H9 (cell line): ENCODE results near the gene GALNT10. TPM values are rescaled to one million over a fixed set of nuclear protein-coding genes. Genes with fewer than 3 reads are reported as not detected.

Experiments
- DNase-seq: peaks from one replicate; pipeline ENCODE4 v3.0.0-alpha.2; 2017
- H2AFZ ChIP-seq: one replicate; pipeline ENCODE4 v1.6.1; 2013; ENCODE audit warnings: mild to moderate bottlenecking, low read length, control low read depth, moderate library complexity
- H2AK5ac ChIP-seq: 2 replicates; pipeline ENCODE4 v1.6.1; 2013; ENCODE audit warnings: low read length, control low read depth, mixed read lengths; ENCODE audit not compliant: insufficient read length
- H2BK120ac ChIP-seq: one replicate; pipeline ENCODE4 v1.6.1; 2013; ENCODE audit warnings: low read depth, mild to moderate bottlenecking, low read length, control low read depth, inconsistent platforms; ENCODE audit not compliant: poor library complexity, severe bottlenecking
- H2BK12ac ChIP-seq: 2 replicates; pipeline ENCODE4 v1.6.1; 2013; ENCODE audit warnings: low read length, control low read depth, mixed read lengths, low read depth; ENCODE audit not compliant: insufficient read length
- H2BK15ac ChIP-seq: 2 replicates; pipeline ENCODE4 v1.6.1; 2013; ENCODE audit warnings: low read depth, low read length, control low read depth
- H2BK20ac ChIP-seq: one replicate; pipeline ENCODE4 v1.6.1; 2013; ENCODE audit warnings: low read depth, mild to moderate bottlenecking, low read length, control low read depth, inconsistent platforms; ENCODE audit not compliant: poor library complexity, severe bottlenecking
- H2BK5ac ChIP-seq: 2 replicates; pipeline ENCODE4 v1.6.1; 2013; ENCODE audit warnings: low read length, control low read depth, mixed read lengths; ENCODE audit not compliant: insufficient read length
- H3K14ac ChIP-seq: 2 replicates; pipeline ENCODE4 v1.6.1; 2013; ENCODE audit warnings: low read length, control low read depth; ENCODE audit not compliant: insufficient read depth
- H3K18ac ChIP-seq: 2 replicates; pipeline ENCODE4 v1.6.1; 2013; ENCODE audit warnings: low read depth, mild to moderate bottlenecking, mixed read lengths, low read length, control low read depth; ENCODE audit not compliant: insufficient read length
- H3K23ac ChIP-seq: 2 replicates; pipeline ENCODE4 v1.6.1; 2013; ENCODE audit warnings: low read length, control low read depth, mixed read lengths, low read depth; ENCODE audit not compliant: insufficient read length
- H3K23me2 ChIP-seq: 2 replicates; pipeline ENCODE4 v1.6.1; 2013; ENCODE audit warnings: low read depth, mild to moderate bottlenecking, mixed read lengths, low read length, control low read depth; ENCODE audit not compliant: insufficient read length, poor library complexity, severe bottlenecking
- H3K27ac ChIP-seq: 2 replicates; pipeline ENCODE4 v1.5.1; 2013; ENCODE audit warnings: low read length, control low read depth, mixed read lengths, low read depth; ENCODE audit not compliant: insufficient read length
- H3K27me3 ChIP-seq: 2 replicates; pipeline ENCODE4 v1.6.1; 2013; ENCODE audit warnings: low read length, control low read depth, inconsistent platforms; ENCODE audit not compliant: insufficient read depth
- H3K4ac ChIP-seq: 2 replicates; pipeline ENCODE4 v1.6.1; 2013; ENCODE audit warnings: low read depth, mild to moderate bottlenecking, control low read depth, inconsistent platforms, low read length, moderate library complexity
- H3K4me1 ChIP-seq: 2 replicates; pipeline ENCODE4 v1.6.1; 2013; ENCODE audit warnings: low read length, control low read depth, inconsistent platforms; ENCODE audit not compliant: insufficient read depth
- H3K4me2 ChIP-seq: 2 replicates; pipeline ENCODE4 v1.6.1; 2013; ENCODE audit warnings: low read length, control low read depth, mixed read lengths; ENCODE audit not compliant: insufficient read length, insufficient read depth
- H3K56ac ChIP-seq: 2 replicates; pipeline ENCODE4 v1.6.1; 2013; ENCODE audit warnings: low read depth, mild to moderate bottlenecking, mixed read lengths, low read length, control low read depth; ENCODE audit not compliant: insufficient read length
- H3K79me1 ChIP-seq: 2 replicates; pipeline ENCODE4 v1.6.1; 2013; ENCODE audit warnings: low read depth, mild to moderate bottlenecking, moderate library complexity, low read length, control low read depth, inconsistent platforms; ENCODE audit not compliant: insufficient read depth, poor library complexity, severe bottlenecking
- H3K79me2 ChIP-seq: 2 replicates; pipeline ENCODE4 v1.6.1; 2013; ENCODE audit warnings: low read length, control low read depth, inconsistent platforms; ENCODE audit not compliant: insufficient read depth
- H3K9ac ChIP-seq: 2 replicates; pipeline ENCODE4 v1.6.1; 2013; ENCODE audit warnings: low read length, control low read depth, mixed read lengths; ENCODE audit not compliant: insufficient read length; ENCODE audit errors: extremely low read depth
- H3K9me3 ChIP-seq: one replicate; pipeline ENCODE4 v1.6.1; 2013; ENCODE audit warnings: low read depth, low read length, inconsistent platforms; ENCODE audit not compliant: control insufficient read depth
- H3T11ph ChIP-seq: one replicate; pipeline ENCODE4 v1.6.1; 2013; ENCODE audit warnings: mild to moderate bottlenecking, low read length, control low read depth, inconsistent platforms
- H4K20me1 ChIP-seq: one replicate; pipeline ENCODE4 v1.6.1; 2013; ENCODE audit not compliant: control insufficient read depth, insufficient read length, insufficient read depth
- H4K5ac ChIP-seq: 2 replicates; pipeline ENCODE4 v1.6.1; 2013; ENCODE audit warnings: low read depth, mild to moderate bottlenecking, mixed read lengths, low read length, control low read depth; ENCODE audit not compliant: insufficient read length
- H4K8ac ChIP-seq: replicated peaks from 2 replicates; pipeline ENCODE4 v1.6.1; 2013; ENCODE audit warnings: low read length, control low read depth, mixed read lengths, low read depth; ENCODE audit not compliant: insufficient read length
- H4K91ac ChIP-seq: 2 replicates; pipeline ENCODE4 v1.6.1; 2013; ENCODE audit warnings: low read depth, mild to moderate bottlenecking, moderate library complexity, mixed read lengths, low read length, control low read depth; ENCODE audit not compliant: insufficient read length
- H3K27ac Mint-ChIP-seq, 3 experiments: 2 replicates in 2 of 3; 3 replicates in 1 of 3; pipeline ENCODE4 v1.8.0; 2020 to 2021; ENCODE audit warnings: mixed read lengths in 3 of 3, mild to moderate bottlenecking in 1 of 3, moderate library complexity in 1 of 3
- H3K27me3 Mint-ChIP-seq: 2 replicates; pipeline ENCODE4 v1.8.0; 2021; ENCODE audit warnings: low read depth, mild to moderate bottlenecking, moderate library complexity, mixed read lengths
- H3K36me3 Mint-ChIP-seq, 3 experiments: 2 replicates in 2 of 3; 3 replicates in 1 of 3; pipeline ENCODE4 v1.8.0; 2020 to 2021; ENCODE audit warnings: low read depth in 3 of 3, mixed read lengths in 3 of 3; ENCODE audit not compliant: insufficient read depth in 1 of 3
- H3K4me1 Mint-ChIP-seq, 2 experiments: 2 replicates each; pipeline ENCODE4 v1.8.0; 2020; ENCODE audit warnings: mixed read lengths in 2 of 2
- H3K4me3 Mint-ChIP-seq, 2 experiments: 2 replicates in 1 of 2; 3 replicates in 1 of 2; pipeline ENCODE4 v1.8.0; 2020 to 2021; ENCODE audit warnings: mild to moderate bottlenecking in 2 of 2, mixed read lengths in 2 of 2, moderate library complexity in 1 of 2
- H3K9me3 Mint-ChIP-seq, 2 experiments: 2 replicates in 1 of 2; 3 replicates in 1 of 2; pipeline ENCODE4 v1.8.0; 2020; ENCODE audit warnings: mild to moderate bottlenecking in 2 of 2, mixed read lengths in 2 of 2, moderate library complexity in 1 of 2
- WGBS: extraction: QIAGEN DNeasy Blood & Tissue Kit; methylation state at CpG from one replicate; pipeline ENCODE4 v1.1.7; 2013; ENCODE audit warnings: missing lambda C conversion rate, low lambda C conversion rate, mixed read lengths; ENCODE audit not compliant: insufficient read length; ENCODE audit errors: extremely low coverage; 5-methylcytosine and 5-hydroxymethylcytosine counted together
- total RNA-seq: library from RNA; stranded (reverse); gene quantifications from 2 replicates; pipeline ENCODE4 v1.2.1, GENCODE V29; 2021
- TF ChIP-seq, protein P1 (sequence below): fragments of 200-600 bp; sonication (generic); conservative IDR thresholded peaks from 3 replicates; pipeline ENCODE4 v1.8.0; 2021; ENCODE audit warnings: antibody characterized with exemption, mild to moderate bottlenecking

The GALNT10 gene
- total RNA-seq, 1 experiment from 2014 or later: 15.4 TPM

DNA sequence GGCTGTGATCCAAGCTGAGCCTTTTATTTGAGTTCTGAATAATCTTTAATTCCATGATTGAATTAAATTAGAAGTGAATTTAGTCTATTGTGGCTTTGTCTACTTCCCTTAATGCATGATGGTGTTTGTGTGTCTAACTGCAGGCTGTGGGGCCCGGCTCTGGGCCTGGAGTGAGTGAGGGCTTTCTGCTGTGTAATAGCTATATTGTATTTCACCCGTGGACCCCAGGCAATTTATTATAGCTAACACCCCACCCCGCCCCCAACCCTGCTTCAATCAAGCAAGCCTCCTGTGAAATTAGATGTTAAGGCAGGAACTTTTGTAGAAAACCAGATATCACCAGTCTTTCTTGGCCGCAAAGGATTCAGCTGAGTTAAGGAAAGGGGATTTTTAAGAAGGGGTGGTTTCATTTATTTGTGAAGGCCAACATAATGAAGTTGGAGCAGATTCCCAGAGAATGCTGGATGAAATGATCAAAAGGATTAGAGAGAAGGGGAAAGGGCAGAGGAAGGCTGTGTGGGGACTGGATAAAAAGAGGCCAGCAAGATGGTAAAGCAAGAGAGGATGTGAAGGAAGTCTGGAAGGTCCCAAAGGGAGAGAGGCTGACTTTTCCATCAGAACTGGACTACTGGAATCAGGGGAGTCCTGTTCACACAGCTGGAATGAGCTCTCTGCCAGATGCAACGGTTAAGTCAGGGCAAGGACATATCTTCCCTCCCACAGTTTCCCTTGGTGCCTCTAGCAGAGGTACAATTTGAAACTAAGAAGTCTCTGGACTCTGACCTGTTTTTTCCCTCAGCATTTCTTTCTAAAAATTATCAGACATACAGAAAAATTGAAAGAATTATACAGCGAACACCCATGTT, 129.9 kb downstream of the GALNT10 start:
- H3K23me2 ChIP-seq: no peaks in the 10 kb centered on the region
- H2AK5ac ChIP-seq: no peak overlapping the region
- no peaks in the 10 kb centered on the region for H3K27me3 ChIP-seq
- H3K79me2 ChIP-seq: no peaks in the 10 kb centered on the region
- Mint-ChIP-seq H3K27ac (peak overlapping the region in 1 of 3 experiments; percentile 7; a peak in 1 of 7 replicates), H3K4me3 (no peak overlapping the region), H3K9me3 (no peaks in the 10 kb centered on the region), H3K4me1 (peaks cover 0 to 11% of the 10 kb centered on the region in 2 experiments; a peak in 2 of 4 replicates), H3K36me3 (peaks cover 0 to 2% (median 0%) of the 10 kb centered on the region in 3 experiments; a peak in 2 of 7 replicates), H3K27me3 (no peaks in the 10 kb centered on the region; the same call in 1 of the 2 replicates)
- H2BK120ac ChIP-seq: no peak overlapping the region
- no peak overlapping the region for H2BK20ac ChIP-seq
- no peak overlapping the region for H3T11ph ChIP-seq
- H2BK5ac ChIP-seq: no peak overlapping the region
- no peak overlapping the region for H3K9ac ChIP-seq
- no peaks in the 10 kb centered on the region for H3K79me1 ChIP-seq
- no peak overlapping the region for H3K18ac ChIP-seq
- H3K4me1 ChIP-seq: no peaks in the 10 kb centered on the region
- H4K8ac ChIP-seq: no peak overlapping the region
- no peak overlapping the region for H4K5ac ChIP-seq
- no peaks in the 10 kb centered on the region for H4K20me1 ChIP-seq
- WGBS: no CpG with 5 or more reads among the region's 6 CpGs
- no peak overlapping the region for H3K4me2 ChIP-seq
- H3K14ac ChIP-seq: no peak overlapping the region
- H3K9me3 ChIP-seq: no peaks in the 10 kb centered on the region
- no peak overlapping the region for H3K23ac ChIP-seq
- H2AFZ ChIP-seq: no peak overlapping the region
- H3K27ac ChIP-seq: no peak overlapping the region
- no peak for DNase-seq
- H3K56ac ChIP-seq: no peak overlapping the region
- no peak overlapping the region for H4K91ac ChIP-seq
- H2BK15ac ChIP-seq: no peak overlapping the region
- TF ChIP-seq, protein P1, sequence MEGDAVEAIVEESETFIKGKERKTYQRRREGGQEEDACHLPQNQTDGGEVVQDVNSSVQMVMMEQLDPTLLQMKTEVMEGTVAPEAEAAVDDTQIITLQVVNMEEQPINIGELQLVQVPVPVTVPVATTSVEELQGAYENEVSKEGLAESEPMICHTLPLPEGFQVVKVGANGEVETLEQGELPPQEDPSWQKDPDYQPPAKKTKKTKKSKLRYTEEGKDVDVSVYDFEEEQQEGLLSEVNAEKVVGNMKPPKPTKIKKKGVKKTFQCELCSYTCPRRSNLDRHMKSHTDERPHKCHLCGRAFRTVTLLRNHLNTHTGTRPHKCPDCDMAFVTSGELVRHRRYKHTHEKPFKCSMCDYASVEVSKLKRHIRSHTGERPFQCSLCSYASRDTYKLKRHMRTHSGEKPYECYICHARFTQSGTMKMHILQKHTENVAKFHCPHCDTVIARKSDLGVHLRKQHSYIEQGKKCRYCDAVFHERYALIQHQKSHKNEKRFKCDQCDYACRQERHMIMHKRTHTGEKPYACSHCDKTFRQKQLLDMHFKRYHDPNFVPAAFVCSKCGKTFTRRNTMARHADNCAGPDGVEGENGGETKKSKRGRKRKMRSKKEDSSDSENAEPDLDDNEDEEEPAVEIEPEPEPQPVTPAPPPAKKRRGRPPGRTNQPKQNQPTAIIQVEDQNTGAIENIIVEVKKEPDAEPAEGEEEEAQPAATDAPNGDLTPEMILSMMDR: no peak
- H3K4ac ChIP-seq: no peak overlapping the region
- no peak overlapping the region for H2BK12ac ChIP-seq
